ENCODE data around the gene UNC5A. TPM values are rescaled to one million over a fixed set of nuclear protein-coding genes. Genes with fewer than 3 reads are reported as not detected.

UNC5A gene
- total RNA-seq, 1 experiment from 2014 or later = 0.07 TPM

- Histone ChIP-seq H3K9me3 (ENCODE audit: low read length) (no peaks in the 10 kb centered on the region), H3K9me2 (replicated peaks; ENCODE audit: low read length) (no peaks in the 10 kb centered on the region), H3K79me2 (ENCODE audit: low read length) (no peaks in the 10 kb centered on the region), H3K27ac (ENCODE audit: low read length) (no peak overlapping the region), H3K36me3 (ENCODE audit: low read depth, low read length) (no peaks in the 10 kb centered on the region), H3K4me2 (ENCODE audit: low read length) (no peak overlapping the region), H3F3A (ENCODE audit: low read length, unreplicated experiment) (no peaks in the 10 kb centered on the region), H3K4me1 (ENCODE audit: insufficient read depth, low read length) (no peaks in the 10 kb centered on the region), H3K9ac (ENCODE audit: low read length) (no peak overlapping the region), H2AFZ (ENCODE audit: low read length) (no peak overlapping the region), H3K4me3 (ENCODE audit: low read length) (no peak overlapping the region), H3K27me3 (ENCODE audit: low read length) (peaks cover 13% of the 10 kb centered on the region), H4K20me1 (ENCODE audit: low read length) (no peaks in the 10 kb centered on the region)
- no peak for TF ChIP-seq CTCF (conservative IDR thresholded peaks at IDR 0.05; ENCODE audit: low read depth, low read length)
- TF ChIP-seq EZH2 (IDR thresholded peaks at IDR 0.05; ENCODE audit: low read length, unreplicated experiment) = no peak
- TF ChIP-seq EZH2phosphoT487 (IDR thresholded peaks at IDR 0.05; ENCODE audit: borderline replicate concordance, low read length) = no peak
- ChIA-PET CTCF (no interaction called here), POLR2A (ENCODE audit: unreplicated experiment) (no interaction called here)
- ATAC-seq = no peak
- no peak for DNase-seq
- intact Hi-C loops (cut with micrococcal nuclease) = no loop called here
- no TSS peak for BruUV-seq (replicated peaks)
Measured at GRCh38 chr5:176863765-176864098, 53.4 kb downstream of the UNC5A start.

GRCh38 chr5:176864755-176865154, 54.4 kb downstream of the UNC5A start:
- H3K9ac ChIP-seq (ENCODE audit: low read length) = no peak overlapping the region
- TF ChIP-seq EZH2 (IDR thresholded peaks at IDR 0.05; ENCODE audit: low read length, unreplicated experiment) = no peak
- no peak for TF ChIP-seq EZH2phosphoT487 (IDR thresholded peaks at IDR 0.05; ENCODE audit: borderline replicate concordance, low read length)
- no peak for TF ChIP-seq CTCF (conservative IDR thresholded peaks at IDR 0.05; ENCODE audit: low read depth, low read length)
- intact Hi-C loops (cut with micrococcal nuclease) = no loop called here
- BruUV-seq (replicated peaks) = no TSS peak
- ChIA-PET POLR2A (ENCODE audit: unreplicated experiment) (no interaction called here), CTCF (no interaction called here)
- ATAC-seq (no peak), DNase-seq (no peak)
- H3K36me3 ChIP-seq (ENCODE audit: low read depth, low read length) = no peaks in the 10 kb centered on the region
- no peak overlapping the region for H2AFZ ChIP-seq (ENCODE audit: low read length)
- no peak overlapping the region for H3K4me2 ChIP-seq (ENCODE audit: low read length)
- no peak overlapping the region for H3K4me3 ChIP-seq (ENCODE audit: low read length)
- peaks cover 13% of the 10 kb centered on the region for H3K27me3 ChIP-seq (ENCODE audit: low read length)
- no peaks in the 10 kb centered on the region for H4K20me1 ChIP-seq (ENCODE audit: low read length)
- no peak overlapping the region for H3K27ac ChIP-seq (ENCODE audit: low read length)
- H3K9me2 ChIP-seq (replicated peaks; ENCODE audit: low read length) = no peaks in the 10 kb centered on the region
- H3K4me1 ChIP-seq (ENCODE audit: insufficient read depth, low read length) = no peaks in the 10 kb centered on the region
- no peaks in the 10 kb centered on the region for H3K9me3 ChIP-seq (ENCODE audit: low read length)
- no peaks in the 10 kb centered on the region for H3K79me2 ChIP-seq (ENCODE audit: low read length)
- no peaks in the 10 kb centered on the region for H3F3A ChIP-seq (ENCODE audit: low read length, unreplicated experiment)

- BruUV-seq (replicated peaks) = no TSS peak
- Histone ChIP-seq H3K9me3 (ENCODE audit: low read length) (no peaks in the 10 kb centered on the region), H3K27me3 (ENCODE audit: low read length) (peaks cover 13% of the 10 kb centered on the region), H3K9me2 (replicated peaks; ENCODE audit: low read length) (no peaks in the 10 kb centered on the region), H3K79me2 (ENCODE audit: low read length) (no peaks in the 10 kb centered on the region), H3K4me3 (ENCODE audit: low read length) (no peak overlapping the region), H3K27ac (ENCODE audit: low read length) (no peak overlapping the region), H2AFZ (ENCODE audit: low read length) (no peak overlapping the region), H4K20me1 (ENCODE audit: low read length) (no peaks in the 10 kb centered on the region), H3K4me1 (ENCODE audit: insufficient read depth, low read length) (no peaks in the 10 kb centered on the region), H3K4me2 (ENCODE audit: low read length) (no peak overlapping the region), H3K9ac (ENCODE audit: low read length) (no peak overlapping the region), H3K36me3 (ENCODE audit: low read depth, low read length) (no peaks in the 10 kb centered on the region), H3F3A (ENCODE audit: low read length, unreplicated experiment) (no peaks in the 10 kb centered on the region)
- no peak for DNase-seq
- ChIA-PET POLR2A (ENCODE audit: unreplicated experiment) (no interaction called here), CTCF (no interaction called here)
- TF ChIP-seq EZH2phosphoT487 (IDR thresholded peaks at IDR 0.05; ENCODE audit: borderline replicate concordance, low read length) (no peak), CTCF (conservative IDR thresholded peaks at IDR 0.05; ENCODE audit: low read depth, low read length) (no peak), EZH2 (IDR thresholded peaks at IDR 0.05; ENCODE audit: low read length, unreplicated experiment) (no peak)
- ATAC-seq = no peak
- intact Hi-C loops (cut with micrococcal nuclease) = no loop called here
Measured at GRCh38 chr5:176865964-176866363, 55.6 kb downstream of the UNC5A start.

Measured in PC-3 (cell line).